ENCODE results near the gene IL27RA.
"Not testable (repeated sequence)": the region's sequence is repeated elsewhere in the genome, so short reads cannot be mapped to it uniquely, and the experiment has no call there.

The IL27RA gene

DNA sequence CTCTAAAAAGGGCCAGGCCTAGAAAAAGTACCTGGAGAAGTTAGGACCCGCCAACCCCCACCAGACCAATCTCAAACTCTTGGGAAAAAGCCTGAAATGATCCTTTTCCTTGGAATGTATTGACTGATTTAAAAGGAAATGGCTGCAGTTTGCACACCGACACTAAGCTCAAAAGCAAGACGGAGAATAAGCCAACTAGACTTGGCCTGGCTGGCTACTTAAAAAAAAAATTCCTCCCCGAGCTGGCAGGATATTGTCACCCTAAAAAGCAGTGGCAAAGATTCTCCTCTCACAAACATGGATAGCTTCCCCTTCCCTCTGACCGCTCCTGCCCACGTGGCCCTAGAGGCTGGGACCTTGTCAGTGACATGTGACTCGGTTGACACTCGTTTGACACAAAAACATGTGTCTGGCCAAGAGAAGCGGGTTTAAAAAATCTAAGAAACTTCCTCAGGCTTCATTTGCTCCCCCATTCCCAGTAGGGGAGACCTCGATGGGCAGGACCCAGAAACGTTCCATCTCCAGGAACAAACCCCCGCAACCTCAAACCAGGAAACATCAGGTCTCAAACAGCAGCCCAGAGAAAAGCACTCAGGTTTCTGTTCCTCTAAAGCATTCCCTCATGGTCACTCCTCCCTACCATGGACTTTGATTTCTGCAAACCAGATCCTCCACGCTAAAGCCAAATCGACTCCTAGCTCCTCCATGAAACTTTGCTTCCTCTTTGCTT, 26.8 kb upstream of the IL27RA start:
- peak overlapping the region; percentile 99 for H3K27ac ChIP-seq (ENCODE audit: low read depth, low read length)
- H3K4me3 ChIP-seq (ENCODE audit: low read length) = peak overlapping the region; percentile 11
- peaks cover 2% of the 10 kb centered on the region for H3K4me1 ChIP-seq (ENCODE audit: control insufficient read depth, insufficient read depth, low read length)
- no peaks in the 10 kb centered on the region for H3K36me3 ChIP-seq (ENCODE audit: control insufficient read depth, insufficient read depth, low read length)
- H3K9ac ChIP-seq (ENCODE audit: low read length) = no peak overlapping the region
- no peaks in the 10 kb centered on the region for H3K27me3 ChIP-seq (ENCODE audit: control insufficient read depth, insufficient read depth, low read length)

DNA sequence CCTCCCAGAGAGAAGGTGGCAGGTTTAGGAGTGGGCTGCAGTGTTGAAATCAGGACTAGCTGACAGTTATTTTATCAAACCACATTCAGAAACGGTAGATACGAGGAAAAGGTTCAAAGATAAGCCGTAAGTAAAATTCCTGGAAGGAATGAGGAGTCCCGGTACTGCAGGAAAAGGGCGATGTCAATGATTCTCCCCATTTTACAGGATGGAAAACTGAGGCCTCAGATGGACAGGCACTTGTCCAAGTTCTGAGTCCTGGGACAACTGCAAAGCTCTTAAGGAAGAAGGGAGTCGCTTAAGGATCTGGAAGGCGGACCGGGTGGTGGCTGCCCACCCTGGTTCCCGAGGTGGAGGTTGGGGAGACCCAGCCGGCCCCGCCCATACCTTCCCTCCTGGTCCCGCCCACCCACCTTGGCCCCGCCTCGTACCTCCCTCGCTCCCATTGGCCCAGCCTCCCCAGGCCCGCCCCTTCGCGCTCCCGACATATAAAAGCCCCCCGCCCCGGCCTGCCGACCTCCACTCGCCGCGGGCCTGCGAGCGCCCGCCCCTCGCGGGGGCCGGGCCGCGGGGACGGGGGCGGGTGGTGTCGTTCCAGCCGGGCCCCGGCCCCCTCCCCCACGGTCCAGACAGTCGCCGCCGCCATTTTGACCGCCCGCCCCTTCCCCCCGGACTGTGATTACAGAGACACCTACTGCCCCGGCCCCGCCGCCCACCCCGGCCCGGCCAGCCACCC, 26.0 kb upstream of the IL27RA start:
- Histone ChIP-seq H3K4me1 (ENCODE audit: control insufficient read depth, insufficient read depth, low read length) (peaks cover 2% of the 10 kb centered on the region), H3K36me3 (ENCODE audit: control insufficient read depth, insufficient read depth, low read length) (no peaks in the 10 kb centered on the region), H3K27me3 (ENCODE audit: control insufficient read depth, insufficient read depth, low read length) (no peaks in the 10 kb centered on the region), H3K4me3 (ENCODE audit: low read length) (peak overlapping the region; percentile 59), H3K9ac (ENCODE audit: low read length) (no peak overlapping the region), H3K27ac (ENCODE audit: low read depth, low read length) (peak overlapping the region; percentile 99)

DNA sequence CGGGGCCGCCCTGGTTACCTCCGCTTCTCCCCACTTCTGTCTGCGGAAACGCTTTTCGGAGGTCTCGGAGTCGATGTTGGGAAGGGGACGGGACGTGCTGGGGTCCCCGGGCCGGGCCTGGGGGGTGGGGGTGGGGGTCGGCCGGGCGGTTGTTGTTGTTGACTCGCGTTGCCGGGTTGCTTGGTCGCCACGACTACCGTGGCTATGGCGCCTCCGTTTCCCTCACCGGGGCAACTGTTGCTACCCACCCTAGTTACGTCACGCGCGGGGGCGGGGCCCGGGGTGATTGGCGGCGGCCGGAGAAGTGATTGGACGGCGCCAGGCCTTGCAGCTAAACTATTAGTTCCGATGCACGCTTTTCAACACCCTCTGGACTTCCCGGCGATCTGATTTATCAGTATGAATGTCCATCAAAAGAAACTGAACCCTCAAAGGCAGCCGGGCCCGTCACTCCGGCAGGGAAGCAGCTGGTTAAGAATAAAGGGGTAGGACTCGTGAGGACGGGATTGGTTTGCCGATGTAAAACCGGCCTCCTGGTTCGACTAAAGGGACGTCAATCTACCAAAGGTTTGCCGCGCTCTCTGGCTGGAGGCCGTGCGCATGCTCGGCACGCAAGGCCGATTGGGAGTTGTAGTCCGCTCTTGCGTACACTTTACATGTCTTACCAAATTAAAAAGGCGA, 25.3 kb upstream of the IL27RA start, which contains the start of gene RFX1:
RFX1 (minus strand) TSS at position 236 of the 681 bp plus-strand sequence. CDS start 12,477 bp downstream, outside the sequence.
- Histone ChIP-seq H3K36me3 (ENCODE audit: control insufficient read depth, insufficient read depth, low read length) (no peaks in the 10 kb centered on the region), H3K27me3 (ENCODE audit: control insufficient read depth, insufficient read depth, low read length) (no peaks in the 10 kb centered on the region), H3K9ac (ENCODE audit: low read length) (peak within 1 kb of the TSS; percentile 98), H3K4me3 (ENCODE audit: low read length) (peak within 1 kb of the TSS; percentile 93), H3K4me1 (ENCODE audit: control insufficient read depth, insufficient read depth, low read length) (peaks cover 2% of the 10 kb centered on the region), H3K27ac (ENCODE audit: low read depth, low read length) (peak within 1 kb of the TSS; percentile 99)

DNA sequence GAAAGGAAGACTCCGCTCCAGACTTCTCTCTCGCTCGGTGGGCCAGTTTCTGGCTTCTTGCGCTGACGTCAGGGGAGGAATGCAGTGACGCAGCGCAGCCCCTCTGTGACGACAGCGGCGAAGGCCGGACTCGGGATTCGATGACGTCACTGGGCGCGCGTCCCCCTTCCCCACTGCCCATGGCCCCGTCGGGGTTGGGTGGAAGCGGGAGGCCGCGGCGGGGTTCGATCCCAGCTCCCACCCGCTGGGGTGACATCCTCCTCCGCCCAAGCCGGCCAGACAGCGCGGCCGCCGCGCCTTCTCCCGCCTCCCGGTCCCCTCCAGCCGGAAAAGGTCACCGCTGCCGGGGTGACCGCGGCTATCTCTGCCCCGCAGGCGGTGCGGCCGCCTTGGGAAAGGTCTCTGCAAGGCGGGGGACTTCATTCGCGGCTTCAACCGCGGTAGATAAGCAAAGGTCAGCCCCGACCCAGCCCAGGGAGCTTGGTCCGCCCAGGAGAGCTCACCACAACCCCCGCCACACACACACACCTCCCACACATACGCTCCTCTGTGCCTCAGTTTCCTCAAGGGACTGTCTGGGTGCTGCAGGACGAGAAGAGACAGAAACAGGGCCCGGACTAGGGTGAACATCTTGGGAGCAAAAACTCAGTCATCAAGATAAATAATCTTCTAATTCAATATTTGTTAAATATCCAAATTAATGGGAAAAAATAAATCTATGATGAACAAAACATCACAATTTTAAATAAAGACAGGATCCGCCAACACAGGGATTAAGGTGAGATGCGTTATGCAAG, 24.6 kb upstream of the IL27RA start:
- peaks cover 2% of the 10 kb centered on the region for H3K4me1 ChIP-seq (ENCODE audit: control insufficient read depth, insufficient read depth, low read length)
- H3K9ac ChIP-seq (ENCODE audit: low read length) = peak overlapping the region; percentile 98
- no peaks in the 10 kb centered on the region for H3K27me3 ChIP-seq (ENCODE audit: control insufficient read depth, insufficient read depth, low read length)
- H3K27ac ChIP-seq (ENCODE audit: low read depth, low read length) = peak overlapping the region; percentile 99
- H3K36me3 ChIP-seq (ENCODE audit: control insufficient read depth, insufficient read depth, low read length) = no peaks in the 10 kb centered on the region
- peak overlapping the region; percentile 93 for H3K4me3 ChIP-seq (ENCODE audit: low read length)

DNA sequence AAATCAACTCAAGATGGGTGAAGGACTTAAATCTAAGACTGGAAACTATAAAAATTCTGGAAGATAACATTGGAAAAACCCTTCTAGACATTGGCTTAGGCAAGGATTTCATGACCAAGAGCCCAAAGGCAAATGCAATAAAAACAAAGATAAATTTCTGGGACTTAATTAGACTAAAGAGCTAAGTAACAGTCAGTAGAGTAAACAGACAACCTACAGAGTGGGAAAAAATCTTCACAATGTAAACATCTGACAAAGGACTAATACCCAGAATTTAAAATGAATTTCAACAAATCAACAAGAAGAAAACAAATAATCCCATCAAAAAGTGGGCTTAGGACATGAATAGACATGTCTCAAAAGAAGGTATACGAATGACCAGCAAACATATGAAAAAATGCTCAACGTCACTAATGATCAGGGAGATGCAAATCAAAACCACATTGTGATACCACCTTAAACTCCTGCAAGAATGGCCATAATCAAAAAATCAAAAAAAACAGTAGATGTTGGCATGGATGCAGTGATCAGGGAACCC, 19.1 kb upstream of the IL27RA start:
- Histone ChIP-seq H3K4me3 (ENCODE audit: low read length) (no peak overlapping the region), H3K4me1 (ENCODE audit: control insufficient read depth, insufficient read depth, low read length) (no peaks in the 10 kb centered on the region), H3K27ac (ENCODE audit: low read depth, low read length) (no peak overlapping the region), H3K9ac (ENCODE audit: low read length) (no peak overlapping the region), H3K27me3 (ENCODE audit: control insufficient read depth, insufficient read depth, low read length) (no peaks in the 10 kb centered on the region), H3K36me3 (ENCODE audit: control insufficient read depth, insufficient read depth, low read length) (no peaks in the 10 kb centered on the region)

DNA sequence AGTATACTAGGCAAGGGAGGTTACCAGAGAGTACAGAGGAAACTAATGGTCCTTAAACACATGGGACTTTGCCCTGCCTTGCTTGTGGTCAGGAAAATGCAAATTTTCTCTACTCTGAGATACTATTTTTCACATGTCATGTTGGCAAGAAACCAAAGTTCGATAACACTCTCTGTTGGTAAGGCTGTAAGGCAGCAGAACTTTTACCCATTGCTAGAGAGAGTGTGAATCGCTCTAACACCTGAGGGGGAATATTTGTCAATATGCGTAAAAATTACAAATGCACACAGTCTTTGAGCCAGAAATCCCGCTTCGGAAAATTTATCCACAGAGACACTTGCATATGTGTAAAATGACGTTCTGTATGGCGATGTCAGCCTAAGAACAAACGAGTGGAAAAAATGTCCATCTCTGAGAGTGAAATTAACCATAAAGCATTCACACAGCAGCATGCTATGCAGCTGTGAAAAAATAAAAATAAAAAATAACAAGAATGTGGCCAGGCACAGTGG, 16.0 kb upstream of the IL27RA start:
- Histone ChIP-seq H3K27me3 (ENCODE audit: control insufficient read depth, insufficient read depth, low read length) (no peaks in the 10 kb centered on the region), H3K4me1 (ENCODE audit: control insufficient read depth, insufficient read depth, low read length) (no peaks in the 10 kb centered on the region), H3K9ac (ENCODE audit: low read length) (no peak overlapping the region), H3K36me3 (ENCODE audit: control insufficient read depth, insufficient read depth, low read length) (no peaks in the 10 kb centered on the region), H3K4me3 (ENCODE audit: low read length) (no peak overlapping the region), H3K27ac (ENCODE audit: low read depth, low read length) (no peak overlapping the region)

DNA sequence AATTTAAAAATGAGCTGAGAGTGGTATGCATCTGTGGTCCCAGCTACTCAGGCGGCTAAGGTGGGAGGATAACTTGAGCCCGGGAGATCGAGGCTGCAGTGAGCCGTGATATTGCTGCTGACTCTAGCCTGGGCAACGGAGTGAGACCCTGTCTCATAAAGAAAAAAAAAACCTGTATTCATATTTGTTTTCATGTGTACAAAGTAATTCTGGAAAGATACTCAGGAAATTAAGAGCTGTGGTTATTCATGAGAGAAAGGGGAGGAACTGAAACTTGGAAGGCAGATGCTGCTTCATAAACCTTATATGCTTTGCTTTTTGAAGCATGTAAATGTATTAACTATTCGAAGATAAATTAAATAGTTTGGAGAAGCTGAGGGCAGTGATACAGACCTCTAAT, 12.5 kb upstream of the IL27RA start:
- H3K36me3 ChIP-seq (ENCODE audit: control insufficient read depth, insufficient read depth, low read length) = no peaks in the 10 kb centered on the region
- H3K9ac ChIP-seq (ENCODE audit: low read length) = no peak overlapping the region
- H3K27ac ChIP-seq (ENCODE audit: low read depth, low read length) = no peak overlapping the region
- H3K4me1 ChIP-seq (ENCODE audit: control insufficient read depth, insufficient read depth, low read length) = no peaks in the 10 kb centered on the region
- no peak overlapping the region for H3K4me3 ChIP-seq (ENCODE audit: low read length)
- H3K27me3 ChIP-seq (ENCODE audit: control insufficient read depth, insufficient read depth, low read length) = no peaks in the 10 kb centered on the region

DNA sequence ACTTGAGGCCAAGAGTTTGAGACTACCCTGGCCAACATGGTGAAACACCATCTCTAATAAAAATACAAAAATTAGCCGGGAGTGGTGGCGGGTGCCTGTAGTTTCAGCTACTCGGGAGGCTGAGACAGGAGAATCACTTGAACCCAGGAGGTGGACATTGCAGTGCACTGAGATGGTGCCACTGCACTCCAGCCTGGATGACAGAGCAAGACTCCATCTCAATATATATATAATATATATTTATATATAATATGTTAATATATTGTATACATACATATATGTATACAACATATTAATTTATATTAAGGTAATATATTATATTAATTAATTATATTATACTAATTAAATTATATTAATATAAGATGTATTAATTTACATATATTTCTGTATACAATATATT, 11.8 kb upstream of the IL27RA start:
- not testable (repeated sequence) for H3K9ac ChIP-seq (ENCODE audit: low read length); H3K4me1 ChIP-seq (ENCODE audit: control insufficient read depth, insufficient read depth, low read length); H3K27ac ChIP-seq (ENCODE audit: low read depth, low read length); H3K4me3 ChIP-seq (ENCODE audit: low read length); H3K36me3 ChIP-seq (ENCODE audit: control insufficient read depth, insufficient read depth, low read length); H3K27me3 ChIP-seq (ENCODE audit: control insufficient read depth, insufficient read depth, low read length)

DNA sequence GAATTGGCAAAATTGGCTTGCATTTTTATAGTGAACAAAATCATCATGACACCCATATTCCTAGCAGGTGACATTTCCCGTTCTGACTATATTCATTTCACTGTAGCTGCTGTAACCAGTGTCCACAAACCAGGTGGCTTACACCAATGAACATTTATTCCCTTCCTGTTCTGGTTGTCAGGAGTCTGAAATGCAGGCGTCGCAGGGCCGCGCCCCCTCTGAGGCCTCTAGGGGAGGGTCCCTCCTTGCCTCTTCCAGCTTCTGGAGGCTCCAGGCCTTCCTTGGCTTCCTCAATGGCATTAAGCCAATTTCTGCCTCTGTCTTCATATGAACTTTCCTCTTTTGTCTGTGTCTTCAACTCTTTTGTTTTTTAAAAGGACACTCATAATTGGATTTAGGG, 10.1 kb upstream of the IL27RA start:
- Histone ChIP-seq H3K27ac (ENCODE audit: low read depth, low read length) (no peak overlapping the region), H3K4me1 (ENCODE audit: control insufficient read depth, insufficient read depth, low read length) (no peaks in the 10 kb centered on the region), H3K9ac (ENCODE audit: low read length) (no peak overlapping the region), H3K4me3 (ENCODE audit: low read length) (no peak overlapping the region), H3K36me3 (ENCODE audit: control insufficient read depth, insufficient read depth, low read length) (no peaks in the 10 kb centered on the region), H3K27me3 (ENCODE audit: control insufficient read depth, insufficient read depth, low read length) (no peaks in the 10 kb centered on the region)

DNA sequence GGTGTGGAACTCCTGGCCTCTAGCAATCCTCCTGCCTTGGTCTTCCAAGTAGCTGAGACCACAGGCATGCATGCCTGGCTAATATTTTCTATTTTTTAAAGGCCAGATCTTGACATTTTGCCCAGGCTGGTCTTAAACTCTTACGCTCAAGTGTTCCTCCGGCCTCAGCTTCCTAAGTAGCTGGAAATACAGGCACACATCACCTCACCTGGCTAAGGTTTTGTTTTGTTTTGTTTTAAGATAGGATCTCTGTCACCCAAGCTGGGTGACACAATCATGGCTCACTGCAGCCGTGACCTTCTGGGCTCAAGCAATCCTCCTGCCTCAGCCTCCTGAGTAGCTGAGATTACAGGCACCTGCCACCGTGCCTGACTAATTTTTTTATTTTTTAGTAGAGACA, 9.1 kb upstream of the IL27RA start:
- no peaks in the 10 kb centered on the region for H3K36me3 ChIP-seq (ENCODE audit: control insufficient read depth, insufficient read depth, low read length)
- no peak overlapping the region for H3K4me3 ChIP-seq (ENCODE audit: low read length)
- H3K9ac ChIP-seq (ENCODE audit: low read length) = no peak overlapping the region
- no peaks in the 10 kb centered on the region for H3K4me1 ChIP-seq (ENCODE audit: control insufficient read depth, insufficient read depth, low read length)
- H3K27ac ChIP-seq (ENCODE audit: low read depth, low read length) = no peak overlapping the region
- H3K27me3 ChIP-seq (ENCODE audit: control insufficient read depth, insufficient read depth, low read length) = no peaks in the 10 kb centered on the region

DNA sequence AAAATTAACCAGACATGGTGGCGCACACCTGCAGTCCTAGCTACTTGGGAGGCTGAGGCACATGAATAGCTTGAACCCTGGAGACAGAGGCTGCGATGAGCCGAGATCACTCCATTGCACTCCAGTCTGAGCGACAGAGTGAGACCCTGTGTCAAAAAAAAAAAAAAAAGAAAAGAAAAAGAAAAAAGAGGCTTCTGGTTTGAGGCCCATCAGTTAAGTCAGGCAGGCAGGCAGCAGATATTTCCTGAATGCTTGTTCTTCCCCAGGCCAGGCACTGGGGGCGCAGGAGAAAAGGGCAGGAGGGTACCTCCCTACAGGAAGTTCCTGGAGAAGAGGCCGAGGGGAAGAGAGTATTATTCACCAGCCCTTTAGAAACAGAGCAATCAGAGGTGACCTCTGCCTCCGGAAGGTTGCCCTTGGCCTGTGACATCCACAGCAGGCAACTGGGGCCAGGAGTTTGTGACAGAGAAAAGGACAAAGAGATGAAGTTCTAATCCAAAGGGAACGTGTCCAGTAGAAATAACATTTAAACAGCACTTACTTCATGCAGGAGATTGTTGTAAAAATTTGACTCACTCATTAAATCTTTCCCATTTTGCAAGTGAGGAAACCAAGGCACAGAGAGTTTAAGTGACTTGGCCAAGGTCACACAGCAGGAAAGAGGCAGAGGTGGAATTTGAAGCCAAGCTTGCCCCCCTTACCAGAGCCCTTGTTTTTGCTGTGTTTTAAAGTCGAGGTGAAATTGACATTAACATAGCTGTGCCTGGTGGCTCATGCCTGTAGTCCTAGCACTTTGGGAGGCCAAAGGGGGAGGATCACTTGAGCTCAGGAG, 7.9 kb upstream of the IL27RA start:
- H3K4me3 ChIP-seq (ENCODE audit: low read length) = no peak overlapping the region
- no peak overlapping the region for H3K27ac ChIP-seq (ENCODE audit: low read depth, low read length)
- H3K36me3 ChIP-seq (ENCODE audit: control insufficient read depth, insufficient read depth, low read length) = no peaks in the 10 kb centered on the region
- H3K27me3 ChIP-seq (ENCODE audit: control insufficient read depth, insufficient read depth, low read length) = no peaks in the 10 kb centered on the region
- no peak overlapping the region for H3K9ac ChIP-seq (ENCODE audit: low read length)
- H3K4me1 ChIP-seq (ENCODE audit: control insufficient read depth, insufficient read depth, low read length) = no peaks in the 10 kb centered on the region

Measured in rectal smooth muscle tissue (tissue), 1 donor.